Peyer's patch (tissue), 4 donors: Measurements from ENCODE around the gene MLXIP. TPM values are rescaled to one million over a fixed set of nuclear protein-coding genes. Genes with fewer than 3 reads are reported as not detected.

Experiments used
- DNase-seq, 3 donors: peaks; one replicate each; pipeline ENCODE4 v3.0.0-alpha.2; 2017 to 2019
- H3K27ac ChIP-seq, 4 donors: fragments of 200-600 bp; sonication (generic); one replicate each; pipeline ENCODE4 v1.5.1; 2016 to 2019
- H3K27me3 ChIP-seq, 2 donors: fragments of 200-600 bp; sonication (generic); one replicate each; pipeline ENCODE4 v1.5.1; 2019
- H3K36me3 ChIP-seq, 3 donors: fragments of 200-600 bp; sonication (generic); one replicate each; pipeline ENCODE4 v1.5.1; 2016 to 2019
- H3K4me1 ChIP-seq, 4 donors: fragments of 200-600 bp; sonication (generic); one replicate each; pipeline ENCODE4 v1.5.1; 2016 to 2019
- H3K4me3 ChIP-seq, 4 donors: fragments of 200-600 bp; sonication (generic); 1 replicate in 3 of 4; 2 replicates in 1 of 4; pipeline ENCODE4 v1.5.1; 2016 to 2019; ENCODE audit warnings: mild to moderate bottlenecking in 1 of 4
- H3K9me3 ChIP-seq, 4 donors: fragments of 200-600 bp; sonication (generic); one replicate each; pipeline ENCODE4 v1.5.1; 2016 to 2019; ENCODE audit warnings: mild to moderate bottlenecking in 1 of 4
- POLR2A ChIP-seq, 2 donors: fragments of 450-650 bp; IDR thresholded peaks; one replicate each; pipeline ENCODE4 v1.5.1; 2017; ENCODE audit warnings: antibody characterized with exemption in 2 of 2, mild to moderate bottlenecking in 2 of 2, moderate library complexity in 2 of 2
- total RNA-seq, 4 donors: library from RNA; depleted of rRNA; stranded (reverse); fragments of >200 nt; gene quantifications; one replicate each; pipeline ENCODE4 v1.1.0, GENCODE V29; 2016
- TF ChIP-seq, protein P1 (sequence below), 6 experiments: fragments of 450-650 bp in 4 of 6; fragments of 200-600 bp in 2 of 6; sonication (generic) in 1 of 6; IDR thresholded peaks; one replicate each; pipeline ENCODE4 v1.5.1; 2017 to 2019; ENCODE audit warnings: antibody characterized with exemption in 6 of 6, mild to moderate bottlenecking in 3 of 6, moderate library complexity in 1 of 6

The MLXIP gene
- total RNA-seq, 4 donors from 2014 or later = 41.5 to 157 (median 98.3) TPM

DNA sequence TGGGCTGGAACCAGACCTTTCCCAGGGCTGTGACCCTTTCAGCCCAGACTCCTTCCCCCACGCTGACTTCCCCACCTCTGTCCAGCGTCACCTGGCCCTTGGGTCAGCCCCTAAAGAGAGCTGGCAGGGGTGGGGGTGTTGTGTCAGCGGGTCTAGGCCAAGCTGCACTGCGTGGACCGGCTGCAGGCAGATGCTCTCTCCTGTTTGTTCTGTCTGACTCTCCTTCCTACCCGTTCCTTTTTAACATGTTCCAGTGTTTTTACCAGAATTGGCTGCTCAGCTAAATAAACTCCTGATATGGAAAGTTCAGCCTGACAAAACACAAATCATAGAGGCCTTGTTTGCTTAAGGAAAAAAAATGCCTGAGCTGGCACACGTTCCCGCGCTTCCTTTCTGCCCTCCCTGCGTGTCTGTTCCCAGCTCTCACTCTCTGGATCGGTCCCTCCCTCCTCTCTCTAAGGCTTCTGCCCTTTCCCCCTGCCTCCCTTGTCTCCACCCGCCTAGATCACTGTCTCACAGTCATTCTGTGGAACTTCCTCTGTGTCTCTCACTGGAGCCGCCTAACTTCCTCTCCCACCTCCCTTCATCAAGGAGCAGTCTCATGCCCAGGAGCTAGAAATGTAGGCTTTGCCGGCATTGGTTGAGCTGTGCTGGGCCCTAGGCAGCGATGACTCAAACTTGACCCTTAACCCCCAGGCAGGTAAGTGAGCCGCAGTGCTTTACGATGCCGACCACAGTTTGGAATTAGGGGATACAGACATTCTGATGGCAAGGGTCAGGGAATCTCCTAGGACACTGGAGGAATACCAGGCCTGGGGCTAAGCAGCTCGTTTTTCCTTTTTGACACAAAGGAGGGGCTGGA lies 15.5 kb upstream of the MLXIP start:
- Histone ChIP-seq H3K27me3 (no peaks in the 10 kb centered on the region), H3K36me3 (no peaks in the 10 kb centered on the region), H3K4me1 (peaks cover 0 to 50% (median 13%) of the 10 kb centered on the region in 4 donors), H3K4me3 (peak overlapping the region in 1 of 4 donors; percentile 3), H3K27ac (peak overlapping the region; percentile 66 to 87 (median 76)), H3K9me3 (no peaks in the 10 kb centered on the region)
- DNase-seq = peak in 2 of 3 donors; percentile 74 to 75
- TF ChIP-seq POLR2A (IDR thresholded peaks at IDR 0.05) = no peak
- TF ChIP-seq, protein P1, sequence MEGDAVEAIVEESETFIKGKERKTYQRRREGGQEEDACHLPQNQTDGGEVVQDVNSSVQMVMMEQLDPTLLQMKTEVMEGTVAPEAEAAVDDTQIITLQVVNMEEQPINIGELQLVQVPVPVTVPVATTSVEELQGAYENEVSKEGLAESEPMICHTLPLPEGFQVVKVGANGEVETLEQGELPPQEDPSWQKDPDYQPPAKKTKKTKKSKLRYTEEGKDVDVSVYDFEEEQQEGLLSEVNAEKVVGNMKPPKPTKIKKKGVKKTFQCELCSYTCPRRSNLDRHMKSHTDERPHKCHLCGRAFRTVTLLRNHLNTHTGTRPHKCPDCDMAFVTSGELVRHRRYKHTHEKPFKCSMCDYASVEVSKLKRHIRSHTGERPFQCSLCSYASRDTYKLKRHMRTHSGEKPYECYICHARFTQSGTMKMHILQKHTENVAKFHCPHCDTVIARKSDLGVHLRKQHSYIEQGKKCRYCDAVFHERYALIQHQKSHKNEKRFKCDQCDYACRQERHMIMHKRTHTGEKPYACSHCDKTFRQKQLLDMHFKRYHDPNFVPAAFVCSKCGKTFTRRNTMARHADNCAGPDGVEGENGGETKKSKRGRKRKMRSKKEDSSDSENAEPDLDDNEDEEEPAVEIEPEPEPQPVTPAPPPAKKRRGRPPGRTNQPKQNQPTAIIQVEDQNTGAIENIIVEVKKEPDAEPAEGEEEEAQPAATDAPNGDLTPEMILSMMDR (IDR thresholded peaks at IDR 0.05) = no peak

DNA sequence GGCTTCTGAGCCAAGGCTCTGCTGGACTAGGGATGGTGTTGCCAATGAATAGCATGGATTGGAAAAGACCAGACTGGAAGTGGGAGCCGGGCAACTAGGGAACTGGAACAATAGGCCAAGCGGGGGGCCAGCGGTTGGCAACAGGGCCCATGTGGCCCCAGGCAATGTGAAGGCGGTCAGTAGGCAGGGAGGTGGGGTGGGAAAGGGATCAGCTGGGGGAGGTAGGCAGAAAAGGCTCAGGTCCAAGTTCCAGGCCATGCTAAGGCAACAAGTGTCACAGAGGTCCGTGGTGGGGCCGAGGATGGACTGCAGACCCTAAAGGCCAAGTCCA lies 14.9 kb upstream of the MLXIP start:
- Histone ChIP-seq H3K36me3 (no peaks in the 10 kb centered on the region), H3K27ac (peak overlapping the region; percentile 66 to 87 (median 76)), H3K4me3 (no peak overlapping the region), H3K9me3 (no peaks in the 10 kb centered on the region), H3K4me1 (peaks cover 0 to 56% (median 15%) of the 10 kb centered on the region in 4 donors), H3K27me3 (no peaks in the 10 kb centered on the region)
- no peak for TF ChIP-seq POLR2A (IDR thresholded peaks at IDR 0.05)
- TF ChIP-seq, protein P1 (IDR thresholded peaks at IDR 0.05) = no peak
- no peak for DNase-seq

DNA sequence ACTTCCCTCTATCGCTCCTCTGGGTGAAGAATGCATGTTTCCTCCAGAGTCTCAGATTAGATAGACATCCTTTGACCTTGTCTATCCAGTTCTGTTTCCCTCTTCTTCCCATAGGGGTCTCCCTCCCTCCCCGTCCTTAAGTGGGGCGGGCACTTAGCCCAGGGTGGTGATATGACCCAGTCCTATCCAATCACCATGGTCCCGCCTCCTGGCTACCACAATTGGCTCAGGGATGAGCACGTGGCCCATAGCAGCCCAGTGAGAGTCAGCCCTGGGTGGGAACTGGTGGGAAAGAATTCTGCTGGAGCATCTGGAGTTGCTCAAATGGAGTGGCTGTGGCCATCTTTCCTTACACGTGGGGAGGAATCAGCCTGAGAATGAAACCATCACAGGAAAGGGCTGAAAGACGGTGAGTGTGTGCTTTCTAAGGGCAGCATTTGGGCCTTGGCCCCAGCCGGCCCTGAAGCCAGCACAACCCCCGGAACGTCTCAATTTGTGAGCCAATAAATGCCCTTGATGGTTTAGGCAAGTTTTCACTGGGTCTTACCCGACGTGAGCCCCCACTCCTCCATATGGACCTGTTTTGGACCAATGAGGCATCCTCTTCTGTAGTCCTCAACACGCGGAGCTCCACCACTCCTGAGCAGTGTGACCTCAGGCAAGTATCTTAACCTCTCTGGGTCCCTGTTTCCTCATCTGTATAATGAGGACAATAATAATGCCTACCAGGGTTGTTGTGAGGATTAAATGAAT lies 14.4 kb upstream of the MLXIP start:
- TF ChIP-seq, protein P1 (IDR thresholded peaks at IDR 0.05) = peak in 5 of 6 experiments; percentile 15 to 43 (median 36)
- no peak for TF ChIP-seq POLR2A (IDR thresholded peaks at IDR 0.05)
- peaks cover 0 to 56% (median 17%) of the 10 kb centered on the region in 4 donors for H3K4me1 ChIP-seq
- peak overlapping the region in 1 of 4 donors; percentile 22 for H3K4me3 ChIP-seq
- no peaks in the 10 kb centered on the region for H3K36me3 ChIP-seq
- peak overlapping the region; percentile 66 to 87 (median 76) for H3K27ac ChIP-seq
- DNase-seq = peak; percentile 77 to 90 (median 78)
- H3K27me3 ChIP-seq = no peaks in the 10 kb centered on the region
- H3K9me3 ChIP-seq = no peaks in the 10 kb centered on the region

DNA sequence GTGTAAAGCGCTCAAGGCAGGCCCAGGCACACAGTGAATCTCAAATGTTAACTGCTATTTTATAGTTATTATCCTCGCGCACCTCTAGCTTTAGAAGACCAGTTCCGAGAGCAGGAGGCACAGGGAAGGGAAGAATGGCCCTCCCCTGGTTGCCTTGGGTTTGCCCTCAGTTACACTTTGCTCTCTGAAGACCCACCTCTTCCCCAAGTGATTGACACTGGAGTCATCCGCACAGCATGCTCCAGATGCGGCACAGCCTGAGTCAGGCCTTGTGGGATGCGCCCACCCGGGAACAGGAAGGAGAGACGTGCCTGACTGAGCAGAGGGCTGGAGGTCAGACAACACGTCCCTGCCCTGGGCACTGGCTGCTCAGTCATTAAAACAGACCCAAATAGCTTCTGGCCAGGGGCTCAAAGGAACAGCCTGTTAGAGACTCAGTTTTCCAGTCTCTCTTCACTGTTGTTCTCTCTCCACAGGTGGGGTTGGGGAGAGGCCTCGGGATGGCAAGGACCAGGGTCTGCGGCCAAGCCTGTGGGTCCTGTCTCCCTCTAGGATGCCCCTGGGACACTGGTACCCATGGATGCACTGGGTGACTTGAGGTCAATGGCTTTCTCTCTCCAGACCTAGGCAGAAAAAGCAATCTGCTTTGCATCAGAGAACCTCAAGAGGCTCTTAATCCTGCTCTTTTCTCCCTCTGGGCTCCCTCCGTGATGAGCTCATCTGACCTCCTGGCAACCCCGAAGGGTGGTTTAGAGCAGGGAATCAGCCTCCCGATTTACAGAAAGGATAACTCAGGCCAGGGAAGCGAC lies 13.6 kb upstream of the MLXIP start:
- Histone ChIP-seq H3K9me3 (no peaks in the 10 kb centered on the region), H3K4me1 (peaks cover 0 to 56% (median 17%) of the 10 kb centered on the region in 4 donors), H3K4me3 (no peak overlapping the region), H3K27me3 (no peaks in the 10 kb centered on the region), H3K27ac (peak overlapping the region; percentile 55 to 87 (median 74)), H3K36me3 (no peaks in the 10 kb centered on the region)
- DNase-seq = no peak
- TF ChIP-seq, protein P1 (IDR thresholded peaks at IDR 0.05) = no peak
- TF ChIP-seq POLR2A (IDR thresholded peaks at IDR 0.05) = no peak

DNA sequence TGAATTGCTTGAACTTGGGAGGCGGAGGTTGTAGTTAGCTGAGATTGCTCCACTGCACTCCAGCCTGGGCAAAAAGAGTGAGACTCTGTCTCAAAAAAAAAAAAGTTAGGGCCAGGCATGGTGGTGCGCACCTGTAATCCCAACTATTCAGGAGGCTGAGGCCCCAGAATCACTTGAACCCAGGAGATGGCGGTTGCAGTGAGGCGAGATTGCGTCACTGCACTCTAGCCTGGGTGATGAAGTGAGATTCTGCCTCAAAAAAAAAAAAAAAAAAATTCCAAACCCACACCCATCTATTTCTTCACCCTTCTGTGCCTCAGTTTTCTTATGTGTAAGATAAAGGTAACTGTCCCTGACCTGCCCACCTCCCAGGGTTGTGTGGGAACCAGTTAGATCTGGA lies 11.0 kb upstream of the MLXIP start:
- Histone ChIP-seq H3K4me3 (peak overlapping the region in 1 of 4 donors; percentile 16), H3K4me1 (peaks cover 0 to 49% (median 14%) of the 10 kb centered on the region in 4 donors), H3K9me3 (no peaks in the 10 kb centered on the region), H3K27me3 (no peaks in the 10 kb centered on the region), H3K27ac (peak overlapping the region in 2 of 4 donors; percentile 42 to 73), H3K36me3 (no peaks in the 10 kb centered on the region)
- TF ChIP-seq, protein P1 (IDR thresholded peaks at IDR 0.05) = no peak
- no peak for TF ChIP-seq POLR2A (IDR thresholded peaks at IDR 0.05)
- DNase-seq = no peak
